Activated CD8-positive, alpha-beta T cell treated with anti-CD3 and anti-CD28 coated beads for 36 hours (primary cell): ENCODE results near the gene MRPS22. TPM values are rescaled to one million over a fixed set of nuclear protein-coding genes. Genes with fewer than 3 reads are reported as not detected.
A peak's percentile ranks its signal among the peaks of the same experiment; 100 is the strongest.

ENCODE experiments used
- ATAC-seq: fragments of 200-7000 bp; cut with Tn5 transposase; one replicate; pipeline ENCODE4 v1.10.0; 2021; ENCODE audit warnings: mild to moderate bottlenecking, moderate library complexity
- CTCF ChIA-PET: fragments of 350-600 bp; sonication (Branson Sonifier 250); formaldehyde crosslinking; loops from one replicate; lab custom pipeline; 2021; ENCODE audit warnings: antibody characterized with exemption; lab: Charles Lee
- POLR2A ChIA-PET: fragments of 350-600 bp; sonication (Branson Sonifier 250); formaldehyde crosslinking; loops from one replicate; lab custom pipeline; 2021; ENCODE audit warnings: antibody characterized with exemption; lab: Charles Lee
- DNase-seq: peaks from one replicate; pipeline ENCODE4 v3.0.0-alpha.2; 2020
- H3K27ac Mint-ChIP-seq: one replicate; pipeline ENCODE4 v1.8.0; 2021; ENCODE audit warnings: mild to moderate bottlenecking, mixed read lengths
- H3K27me3 Mint-ChIP-seq: one replicate; pipeline ENCODE4 v1.8.0; 2021; ENCODE audit warnings: mixed read lengths
- H3K36me3 Mint-ChIP-seq: one replicate; pipeline ENCODE4 v1.8.0; 2021; ENCODE audit warnings: low read depth, mixed read lengths
- H3K4me1 Mint-ChIP-seq: one replicate; pipeline ENCODE4 v1.8.0; 2021; ENCODE audit warnings: low read depth, mixed read lengths
- H3K4me3 Mint-ChIP-seq: one replicate; pipeline ENCODE4 v1.8.0; 2021; ENCODE audit warnings: mild to moderate bottlenecking, moderate library complexity, mixed read lengths
- H3K9me3 Mint-ChIP-seq: one replicate; pipeline ENCODE4 v1.8.0; 2021; ENCODE audit warnings: mixed read lengths
- CTCF ChIP-seq: fragments of 200-600 bp; IDR thresholded peaks from one replicate; pipeline ENCODE4 v1.8.0; 2022; ENCODE audit warnings: antibody characterized with exemption, mild to moderate bottlenecking
- intact Hi-C: fragments of 100-400 bp; cut with micrococcal nuclease; formaldehyde crosslinking; loops from one replicate; pipeline ENCODE4 v1.10.0; 2022
- total RNA-seq, 2 experiments: library from RNA; stranded (reverse); gene quantifications; one replicate each; pipeline ENCODE4 v1.2.3, GENCODE V29; 2021

Gene MRPS22
- total RNA-seq, 2 experiments from 2014 or later: 67.4 to 68.9 TPM

DNA sequence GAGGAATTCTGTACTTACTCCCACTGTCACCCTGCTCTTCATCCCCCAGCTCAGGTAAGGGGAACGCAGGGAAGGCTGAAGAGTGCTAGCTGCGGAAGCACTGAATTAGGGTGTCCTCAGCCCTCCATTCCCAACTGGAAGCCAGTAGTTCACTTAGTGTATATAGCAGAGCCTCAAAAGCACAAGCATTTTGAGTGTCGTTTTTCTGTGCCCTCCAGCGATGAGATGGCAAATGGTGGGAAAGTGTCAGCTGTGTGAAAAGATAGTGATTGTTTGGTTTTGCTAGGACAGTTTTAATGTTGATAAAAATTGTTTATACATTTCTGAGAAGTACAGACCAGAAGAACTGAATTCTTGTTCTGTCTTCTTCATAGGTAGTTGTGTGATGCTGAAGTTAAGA lies 10.8 kb downstream of the MRPS22 start:
- no peak for TF ChIP-seq CTCF
- POLR2A ChIA-PET: interaction anchor here (0.7 to 3.5 kb wide), 3 partner anchors 10 to 477 kb away, joined by 3 to 16 read pairs (median 4); partner anchors contain the start of gene MRPS22
- H3K27ac Mint-ChIP-seq: peak overlapping the region; percentile 20
- peaks cover 70% of the 10 kb centered on the region for H3K36me3 Mint-ChIP-seq
- H3K27me3 Mint-ChIP-seq: no peaks in the 10 kb centered on the region
- H3K4me1 Mint-ChIP-seq: peaks cover 46% of the 10 kb centered on the region
- H3K9me3 Mint-ChIP-seq: no peaks in the 10 kb centered on the region
- CTCF ChIA-PET: interaction anchor here (1.1 to 2.1 kb wide), 6 partner anchors 9 to 243 kb away, joined by 3 to 13 read pairs (median 6); partner anchors contain the start of gene MRPS22
- intact Hi-C loops: no loop called here
- no peak overlapping the region for H3K4me3 Mint-ChIP-seq
- no peak for ATAC-seq
- DNase-seq: no peak

GRCh38 chr3:139355476-139355875 lies 11.7 kb downstream of the MRPS22 start:
- peaks cover 68% of the 10 kb centered on the region for H3K36me3 Mint-ChIP-seq
- peaks cover 46% of the 10 kb centered on the region for H3K4me1 Mint-ChIP-seq
- H3K4me3 Mint-ChIP-seq: no peak overlapping the region
- POLR2A ChIA-PET: interaction anchor here (1.3 to 3.5 kb wide), 2 partner anchors 11 to 34 kb away, joined by 5 to 16 read pairs; partner anchors contain the start of genes COPB2 and MRPS22
- intact Hi-C loops: no loop called here
- ATAC-seq: no peak
- peak overlapping the region; percentile 82 for H3K27ac Mint-ChIP-seq
- no peak for TF ChIP-seq CTCF
- H3K27me3 Mint-ChIP-seq: no peaks in the 10 kb centered on the region
- CTCF ChIA-PET: interaction anchor here (0.9 to 2.1 kb wide), 2 partner anchors 11 to 25 kb away, joined by 3 to 13 read pairs; partner anchors contain the start of gene MRPS22
- no peaks in the 10 kb centered on the region for H3K9me3 Mint-ChIP-seq
- no peak for DNase-seq

- ChIA-PET POLR2A (interaction anchor here (0.9 to 3.5 kb wide), 3 partner anchors 9 to 34 kb away, joined by 3 to 16 read pairs (median 5); partner anchors contain the start of genes COPB2 and MRPS22), CTCF (interaction anchor here (0.9 kb wide), 1 partner anchor 25 kb away, joined by 3 read pairs; no protein-coding TSS in a partner anchor)
- H3K4me3 Mint-ChIP-seq: no peak overlapping the region
- ATAC-seq: peak; percentile 31
- H3K4me1 Mint-ChIP-seq: peaks cover 46% of the 10 kb centered on the region
- no peaks in the 10 kb centered on the region for H3K9me3 Mint-ChIP-seq
- no peak for TF ChIP-seq CTCF
- H3K36me3 Mint-ChIP-seq: peaks cover 70% of the 10 kb centered on the region
- H3K27me3 Mint-ChIP-seq: no peaks in the 10 kb centered on the region
- intact Hi-C loops: no loop called here
- peak overlapping the region; percentile 82 for H3K27ac Mint-ChIP-seq
- peak; percentile 19 for DNase-seq
Measured at GRCh38 chr3:139355891-139356290, 12.1 kb downstream of the MRPS22 start.

- Mint-ChIP-seq H3K27ac (peak overlapping the region; percentile 81), H3K27me3 (no peaks in the 10 kb centered on the region), H3K4me1 (peaks cover 42% of the 10 kb centered on the region), H3K9me3 (no peaks in the 10 kb centered on the region), H3K4me3 (no peak overlapping the region), H3K36me3 (peaks cover 63% of the 10 kb centered on the region)
- no peak for TF ChIP-seq CTCF
- peak; percentile 32 for DNase-seq
- intact Hi-C loops: no loop called here
- ATAC-seq: peak; percentile 90
- CTCF ChIA-PET: no interaction called here
- POLR2A ChIA-PET: no interaction called here
Measured at GRCh38 chr3:139357899-139358298, 14.1 kb downstream of the MRPS22 start.

- ChIA-PET CTCF (no interaction called here), POLR2A (interaction anchor here (0.7 to 1.4 kb wide), 4 partner anchors 14 to 30 kb away, joined by 3 to 4 read pairs (median 3); partner anchors contain the start of gene COPB2)
- no peak for ATAC-seq
- intact Hi-C loops: no loop called here
- TF ChIP-seq CTCF: no peak
- Mint-ChIP-seq H3K36me3 (peaks cover 68% of the 10 kb centered on the region), H3K4me3 (no peak overlapping the region), H3K4me1 (peaks cover 38% of the 10 kb centered on the region), H3K9me3 (no peaks in the 10 kb centered on the region), H3K27ac (peak overlapping the region; percentile 67), H3K27me3 (no peaks in the 10 kb centered on the region)
- DNase-seq: no peak
Measured at GRCh38 chr3:139358841-139359562, 15.2 kb downstream of the MRPS22 start.
